GM12801 (cell line): ENCODE measurements around the gene FMN2.

ENCODE experiments used
- TF ChIP-seq, protein P1 (sequence below): IDR thresholded peaks from one replicate; pipeline ENCODE4 v1.5.1; 2011; ENCODE audit warnings: control low read depth; ENCODE audit not compliant: insufficient read length; ENCODE audit errors: extremely low read depth

The FMN2 gene

DNA sequence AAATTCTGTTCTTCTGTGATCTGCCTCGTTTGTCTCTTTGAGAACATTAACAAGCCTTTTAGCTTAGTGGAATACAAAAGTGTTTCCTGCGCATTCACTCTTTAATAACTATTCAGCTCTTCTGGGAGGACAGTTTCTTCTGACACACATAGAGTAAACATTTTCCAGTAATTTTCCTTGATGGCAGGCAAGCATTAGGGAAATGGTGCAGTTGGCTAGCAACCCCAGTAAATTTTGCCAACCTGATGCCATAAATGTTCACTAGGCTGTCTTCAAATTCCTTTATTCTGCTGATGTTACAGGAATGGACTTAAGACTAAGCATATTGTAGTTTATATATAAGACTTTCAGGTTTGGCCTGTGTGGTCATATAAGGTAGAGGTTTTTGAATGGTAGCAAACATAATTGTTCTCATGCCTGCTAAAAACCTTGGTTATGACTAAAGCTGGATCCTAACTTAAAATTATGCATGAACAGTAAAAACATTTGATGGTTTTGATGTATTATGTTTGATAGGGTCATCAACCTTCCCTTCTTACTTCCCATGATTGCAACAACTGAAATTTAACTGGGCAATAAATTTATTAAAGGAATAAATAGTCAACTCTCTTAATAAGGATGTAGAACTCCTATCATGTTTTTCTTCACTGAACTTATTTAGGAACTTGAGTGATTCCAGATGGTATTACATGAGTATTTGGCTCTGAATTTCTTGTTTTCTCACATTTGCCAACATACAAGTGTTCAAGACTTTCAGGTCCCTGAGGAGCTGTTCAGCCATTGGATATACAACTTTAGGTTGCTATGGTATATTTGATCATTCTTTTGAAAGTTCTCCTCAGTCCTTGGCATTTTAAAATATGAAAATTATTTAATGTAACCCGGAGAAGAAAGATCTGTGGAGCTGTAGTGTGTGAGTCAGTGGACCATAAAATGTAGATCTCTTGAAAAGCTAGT lies 223.4 kb downstream of the FMN2 start:
- TF ChIP-seq, protein P1, sequence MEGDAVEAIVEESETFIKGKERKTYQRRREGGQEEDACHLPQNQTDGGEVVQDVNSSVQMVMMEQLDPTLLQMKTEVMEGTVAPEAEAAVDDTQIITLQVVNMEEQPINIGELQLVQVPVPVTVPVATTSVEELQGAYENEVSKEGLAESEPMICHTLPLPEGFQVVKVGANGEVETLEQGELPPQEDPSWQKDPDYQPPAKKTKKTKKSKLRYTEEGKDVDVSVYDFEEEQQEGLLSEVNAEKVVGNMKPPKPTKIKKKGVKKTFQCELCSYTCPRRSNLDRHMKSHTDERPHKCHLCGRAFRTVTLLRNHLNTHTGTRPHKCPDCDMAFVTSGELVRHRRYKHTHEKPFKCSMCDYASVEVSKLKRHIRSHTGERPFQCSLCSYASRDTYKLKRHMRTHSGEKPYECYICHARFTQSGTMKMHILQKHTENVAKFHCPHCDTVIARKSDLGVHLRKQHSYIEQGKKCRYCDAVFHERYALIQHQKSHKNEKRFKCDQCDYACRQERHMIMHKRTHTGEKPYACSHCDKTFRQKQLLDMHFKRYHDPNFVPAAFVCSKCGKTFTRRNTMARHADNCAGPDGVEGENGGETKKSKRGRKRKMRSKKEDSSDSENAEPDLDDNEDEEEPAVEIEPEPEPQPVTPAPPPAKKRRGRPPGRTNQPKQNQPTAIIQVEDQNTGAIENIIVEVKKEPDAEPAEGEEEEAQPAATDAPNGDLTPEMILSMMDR: no peak

DNA sequence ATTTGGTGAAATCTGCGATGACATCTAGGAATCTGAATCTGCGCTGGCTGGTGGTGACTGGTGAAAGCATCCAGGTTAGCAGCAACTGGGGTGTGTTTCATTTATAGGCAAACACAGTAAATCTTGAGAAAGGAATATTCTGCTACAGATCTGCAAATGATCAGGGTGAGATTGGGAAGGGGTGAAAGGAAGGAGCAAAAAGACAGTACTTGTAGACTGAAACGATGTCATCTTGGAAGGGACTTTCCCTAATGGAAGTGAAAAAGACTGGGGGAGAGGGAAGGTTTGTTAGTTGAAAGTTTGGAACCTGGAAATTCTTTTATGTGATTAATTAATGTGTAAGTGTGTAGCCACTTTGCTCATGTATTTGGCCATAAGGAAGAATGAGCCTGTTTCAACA lies 228.3 kb downstream of the FMN2 start:
- TF ChIP-seq, protein P1: no peak

DNA sequence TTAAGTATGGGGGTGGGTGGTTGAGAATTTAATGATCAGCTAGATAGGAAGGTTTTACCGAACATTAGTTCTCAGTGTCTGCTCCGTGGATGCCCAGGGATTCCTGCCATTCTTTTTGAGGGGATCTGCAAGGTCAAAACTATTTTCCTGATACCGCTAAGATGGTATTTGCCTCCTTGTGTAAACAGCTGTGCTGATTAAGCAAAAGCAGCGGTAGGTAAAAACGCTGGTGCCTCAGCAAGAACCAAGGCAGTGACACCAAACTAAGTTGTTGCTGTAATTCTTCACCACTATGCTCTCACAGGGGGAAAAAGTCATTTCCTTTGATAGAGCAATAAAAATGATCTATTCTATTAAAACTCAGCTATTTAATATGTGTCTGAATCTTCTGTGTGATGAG lies 229.0 kb downstream of the FMN2 start:
- TF ChIP-seq, protein P1: no peak

DNA sequence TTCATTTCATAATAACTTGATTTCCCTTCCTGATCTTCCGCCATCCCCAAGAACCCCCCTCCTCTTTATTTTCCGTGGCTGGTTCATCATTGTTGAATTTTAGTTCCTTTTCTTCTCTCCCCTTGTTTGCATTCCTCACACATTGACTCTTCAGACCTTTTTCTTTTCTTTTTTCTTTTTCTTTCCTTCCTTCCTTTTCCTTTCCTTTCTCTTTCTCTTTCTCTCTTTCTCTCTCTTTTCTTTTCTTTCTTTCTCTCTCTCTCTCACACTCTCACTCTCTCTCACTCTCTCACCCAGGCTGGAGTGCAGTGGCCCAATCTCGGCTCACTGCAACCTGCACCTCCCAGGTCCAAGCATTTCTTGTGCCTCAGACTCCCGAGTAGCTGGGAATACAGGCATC lies 231.3 kb downstream of the FMN2 start:
- TF ChIP-seq, protein P1: no peak

DNA sequence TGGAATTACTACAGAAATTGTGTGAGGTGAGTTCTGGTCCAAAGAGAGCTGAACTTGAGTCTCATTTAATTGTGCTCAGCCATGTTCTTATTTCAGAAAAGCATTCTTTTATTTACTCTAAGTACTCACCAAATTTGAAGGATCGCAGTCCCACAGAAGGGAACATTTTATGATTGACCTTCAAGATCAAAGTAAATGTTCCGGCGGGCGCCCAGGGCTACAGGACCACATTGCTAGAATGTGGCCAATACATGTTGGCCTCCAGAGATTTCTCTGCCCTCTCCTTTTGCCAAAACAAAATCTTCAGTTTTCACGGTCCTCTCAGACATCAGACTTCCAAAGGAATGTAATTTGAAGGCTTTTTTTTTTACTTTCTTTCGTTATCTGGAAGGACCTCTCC lies 237.8 kb downstream of the FMN2 start:
- TF ChIP-seq, protein P1: no peak

DNA sequence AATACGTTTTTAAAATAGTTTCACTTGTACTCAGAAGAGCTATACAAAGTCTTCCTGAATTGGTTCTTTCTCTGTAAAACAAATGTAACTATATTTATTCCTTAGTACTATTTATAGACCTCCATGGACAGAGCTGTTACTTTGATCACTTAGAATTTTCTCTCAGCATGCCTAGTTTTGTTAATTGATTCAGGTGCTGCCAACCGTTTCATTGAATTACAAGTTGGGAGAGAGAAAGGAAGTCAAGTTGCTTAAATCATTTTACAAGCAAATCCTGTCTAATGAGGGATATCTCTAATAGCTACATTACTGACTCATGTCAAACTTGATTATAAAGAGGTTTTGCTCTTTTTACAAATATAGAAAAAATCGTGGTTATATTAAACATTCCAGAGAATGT lies 241.0 kb downstream of the FMN2 start:
- TF ChIP-seq, protein P1: no peak

DNA sequence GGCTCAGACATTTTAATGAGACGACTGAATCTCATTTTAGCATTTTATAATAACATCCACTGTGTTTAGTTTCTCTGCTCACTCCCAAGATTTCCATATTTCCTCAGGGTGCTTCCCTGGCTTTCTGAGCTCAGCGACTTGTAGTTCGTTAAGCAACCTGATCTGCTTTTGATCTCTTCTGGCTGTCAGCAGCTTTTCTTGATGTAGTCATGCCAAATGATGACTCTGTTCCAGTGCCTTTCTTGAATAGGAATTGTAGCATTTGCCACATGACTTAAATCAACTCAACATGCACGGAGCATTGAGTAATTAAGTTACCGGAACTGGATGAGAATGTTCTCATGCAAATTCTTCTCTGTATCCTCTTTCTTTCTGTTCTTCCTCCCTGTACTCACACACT lies 246.1 kb downstream of the FMN2 start:
- TF ChIP-seq, protein P1: no peak
